Mesothelial cell of epicardium (in vitro differentiated cells): ENCODE data around the gene HECTD2. TPM values are rescaled to one million over a fixed set of nuclear protein-coding genes. Genes with fewer than 3 reads are reported as not detected.

Source experiments
- DNase-seq, 2 experiments: peaks; one replicate each; pipeline ENCODE4 v3.0.0; 2021; ENCODE audit warnings: low spot score in 2 of 2; ENCODE audit not compliant: unreplicated experiment in 2 of 2
- H3K27ac Mint-ChIP-seq: 2 replicates; pipeline ENCODE4 v1.8.0; 2021; ENCODE audit warnings: mixed read lengths
- H3K27me3 Mint-ChIP-seq: 2 replicates; pipeline ENCODE4 v1.8.0; 2021; ENCODE audit warnings: low read depth, mixed read lengths
- H3K36me3 Mint-ChIP-seq: 2 replicates; pipeline ENCODE4 v1.8.0; 2021; ENCODE audit warnings: mixed read lengths
- H3K4me1 Mint-ChIP-seq: 2 replicates; pipeline ENCODE4 v1.8.0; 2021; ENCODE audit warnings: mixed read lengths
- H3K4me3 Mint-ChIP-seq: 2 replicates; pipeline ENCODE4 v1.8.0; 2021; ENCODE audit warnings: mild to moderate bottlenecking, moderate library complexity, mixed read lengths
- H3K9me3 Mint-ChIP-seq: 2 replicates; pipeline ENCODE4 v1.8.0; 2021; ENCODE audit warnings: mixed read lengths
- total RNA-seq: library from RNA; stranded (reverse); gene quantifications from 3 replicates; pipeline ENCODE4 v1.2.1, GENCODE V29; 2021
- TF ChIP-seq, protein P1 (sequence below): fragments of 200-600 bp; sonication (generic); IDR thresholded peaks from one replicate; pipeline ENCODE4 v1.5.0; 2021; ENCODE audit warnings: antibody characterized with exemption; ENCODE audit not compliant: unreplicated experiment

Gene HECTD2
- total RNA-seq, 1 donor from 2014 or later, result 22.5 TPM

DNA sequence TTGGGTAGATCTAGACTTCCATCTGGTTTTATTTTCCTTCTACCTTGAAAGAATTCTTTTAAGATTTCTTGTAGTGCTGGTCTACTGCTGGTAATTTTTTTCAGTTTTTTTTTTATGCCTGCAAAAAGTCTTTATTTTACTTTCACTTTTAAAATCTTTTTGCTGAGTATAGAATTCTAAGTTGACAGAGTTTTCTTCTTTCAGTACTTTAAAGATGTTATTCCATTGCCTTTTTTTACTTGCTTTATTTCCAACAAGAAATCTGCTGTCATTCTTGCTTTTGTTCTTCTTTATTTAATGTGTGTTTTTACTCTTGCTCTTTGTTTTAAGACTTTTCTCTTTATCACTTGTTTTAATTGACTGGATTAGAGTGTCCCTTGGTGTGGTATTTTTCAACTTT is 36.1 kb upstream of the HECTD2 start:
- TF ChIP-seq, protein P1, sequence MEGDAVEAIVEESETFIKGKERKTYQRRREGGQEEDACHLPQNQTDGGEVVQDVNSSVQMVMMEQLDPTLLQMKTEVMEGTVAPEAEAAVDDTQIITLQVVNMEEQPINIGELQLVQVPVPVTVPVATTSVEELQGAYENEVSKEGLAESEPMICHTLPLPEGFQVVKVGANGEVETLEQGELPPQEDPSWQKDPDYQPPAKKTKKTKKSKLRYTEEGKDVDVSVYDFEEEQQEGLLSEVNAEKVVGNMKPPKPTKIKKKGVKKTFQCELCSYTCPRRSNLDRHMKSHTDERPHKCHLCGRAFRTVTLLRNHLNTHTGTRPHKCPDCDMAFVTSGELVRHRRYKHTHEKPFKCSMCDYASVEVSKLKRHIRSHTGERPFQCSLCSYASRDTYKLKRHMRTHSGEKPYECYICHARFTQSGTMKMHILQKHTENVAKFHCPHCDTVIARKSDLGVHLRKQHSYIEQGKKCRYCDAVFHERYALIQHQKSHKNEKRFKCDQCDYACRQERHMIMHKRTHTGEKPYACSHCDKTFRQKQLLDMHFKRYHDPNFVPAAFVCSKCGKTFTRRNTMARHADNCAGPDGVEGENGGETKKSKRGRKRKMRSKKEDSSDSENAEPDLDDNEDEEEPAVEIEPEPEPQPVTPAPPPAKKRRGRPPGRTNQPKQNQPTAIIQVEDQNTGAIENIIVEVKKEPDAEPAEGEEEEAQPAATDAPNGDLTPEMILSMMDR, result no peak
- H3K36me3 Mint-ChIP-seq, result no peaks in the 10 kb centered on the region
- peaks cover 14% of the 10 kb centered on the region for H3K27me3 Mint-ChIP-seq
- H3K9me3 Mint-ChIP-seq, result peaks cover 31% of the 10 kb centered on the region
- no peak overlapping the region for H3K4me3 Mint-ChIP-seq
- H3K4me1 Mint-ChIP-seq, result peaks cover 7% of the 10 kb centered on the region
- DNase-seq, result no peak
- no peak overlapping the region for H3K27ac Mint-ChIP-seq

DNA sequence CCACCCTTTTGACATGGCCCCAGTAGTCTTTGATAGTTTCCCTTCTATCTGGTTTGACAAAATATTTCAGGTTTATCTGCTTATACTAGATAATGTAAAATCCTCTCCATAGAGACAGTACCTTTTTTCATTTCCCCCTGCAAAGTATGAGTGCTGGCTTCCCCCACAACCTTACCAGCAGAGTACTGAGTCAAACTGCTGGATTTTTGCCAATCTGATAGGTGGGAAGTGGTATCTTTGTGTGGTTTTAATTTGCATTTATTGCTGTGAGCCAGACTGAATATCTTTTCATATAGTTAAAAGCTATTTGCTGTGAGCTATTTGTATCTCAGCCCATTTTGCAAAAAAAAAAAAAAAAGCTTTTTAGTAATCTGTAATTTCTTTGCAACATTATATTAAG is 32.1 kb upstream of the HECTD2 start:
- Mint-ChIP-seq H3K4me1 (peaks cover 28% of the 10 kb centered on the region), H3K9me3 (peaks cover 36% of the 10 kb centered on the region), H3K27me3 (peaks cover 30% of the 10 kb centered on the region), H3K4me3 (no peak overlapping the region), H3K36me3 (no peaks in the 10 kb centered on the region), H3K27ac (no peak overlapping the region)
- DNase-seq, result no peak
- TF ChIP-seq, protein P1, result no peak

DNA sequence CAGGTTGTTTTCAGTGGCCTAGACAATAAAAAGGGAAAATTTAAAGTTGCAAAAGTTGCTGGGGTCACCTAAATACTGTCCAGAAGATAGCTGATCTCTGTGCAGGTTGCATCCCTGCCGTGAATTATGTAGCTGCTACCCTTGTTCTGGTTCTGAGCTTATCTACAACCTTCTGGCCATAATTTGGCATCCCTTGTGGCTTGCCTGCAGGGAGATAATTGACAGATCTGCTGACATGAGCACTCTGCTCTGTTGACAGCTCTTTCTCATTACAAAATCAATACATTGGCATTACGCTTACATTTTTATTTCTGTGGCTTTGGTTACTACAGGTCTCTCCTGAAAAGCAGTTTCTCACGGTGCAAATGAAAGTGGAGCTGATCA is 29.3 kb upstream of the HECTD2 start:
- DNase-seq, result no peak
- TF ChIP-seq, protein P1, result no peak
- H3K4me1 Mint-ChIP-seq, result peaks cover 28% of the 10 kb centered on the region
- H3K27ac Mint-ChIP-seq, result no peak overlapping the region
- no peaks in the 10 kb centered on the region for H3K36me3 Mint-ChIP-seq
- H3K9me3 Mint-ChIP-seq, result peaks cover 16% of the 10 kb centered on the region
- peaks cover 58% of the 10 kb centered on the region for H3K27me3 Mint-ChIP-seq
- H3K4me3 Mint-ChIP-seq, result no peak overlapping the region

DNA sequence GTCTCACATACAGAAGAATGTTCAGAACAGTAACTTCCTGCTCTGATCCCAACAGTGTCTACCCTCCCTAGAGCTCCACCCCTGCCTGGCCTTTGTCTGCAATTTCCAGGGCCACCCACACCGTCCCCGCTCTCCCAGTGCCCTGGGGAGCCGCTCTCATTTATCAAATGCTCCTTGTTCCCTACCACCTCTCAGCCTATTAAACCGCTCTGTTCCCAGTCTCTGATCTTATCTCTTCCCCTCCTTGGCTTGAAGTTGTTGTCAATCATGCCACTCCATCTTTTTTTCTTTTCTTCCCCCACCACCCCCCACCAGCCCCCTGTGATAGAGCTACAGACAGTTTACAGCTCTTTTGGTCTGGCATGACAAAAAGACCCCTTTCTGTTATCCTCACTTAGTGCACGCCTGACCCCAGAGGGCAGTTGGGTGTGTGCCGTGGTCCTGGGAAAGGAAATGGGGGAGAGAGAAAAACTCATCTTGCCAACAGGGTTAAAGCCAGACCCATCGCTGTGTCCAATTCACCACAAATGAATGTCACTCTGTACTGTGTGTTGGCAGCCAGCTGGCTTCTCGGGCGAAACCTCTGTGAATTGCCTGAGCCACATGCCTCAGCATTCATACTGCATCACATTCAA is 28.8 kb upstream of the HECTD2 start:
- Mint-ChIP-seq H3K27me3 (peaks cover 62% of the 10 kb centered on the region), H3K4me3 (no peak overlapping the region), H3K4me1 (peaks cover 28% of the 10 kb centered on the region), H3K9me3 (peaks cover 13% of the 10 kb centered on the region), H3K27ac (no peak overlapping the region), H3K36me3 (no peaks in the 10 kb centered on the region)
- DNase-seq, result no peak
- TF ChIP-seq, protein P1, result no peak

DNA sequence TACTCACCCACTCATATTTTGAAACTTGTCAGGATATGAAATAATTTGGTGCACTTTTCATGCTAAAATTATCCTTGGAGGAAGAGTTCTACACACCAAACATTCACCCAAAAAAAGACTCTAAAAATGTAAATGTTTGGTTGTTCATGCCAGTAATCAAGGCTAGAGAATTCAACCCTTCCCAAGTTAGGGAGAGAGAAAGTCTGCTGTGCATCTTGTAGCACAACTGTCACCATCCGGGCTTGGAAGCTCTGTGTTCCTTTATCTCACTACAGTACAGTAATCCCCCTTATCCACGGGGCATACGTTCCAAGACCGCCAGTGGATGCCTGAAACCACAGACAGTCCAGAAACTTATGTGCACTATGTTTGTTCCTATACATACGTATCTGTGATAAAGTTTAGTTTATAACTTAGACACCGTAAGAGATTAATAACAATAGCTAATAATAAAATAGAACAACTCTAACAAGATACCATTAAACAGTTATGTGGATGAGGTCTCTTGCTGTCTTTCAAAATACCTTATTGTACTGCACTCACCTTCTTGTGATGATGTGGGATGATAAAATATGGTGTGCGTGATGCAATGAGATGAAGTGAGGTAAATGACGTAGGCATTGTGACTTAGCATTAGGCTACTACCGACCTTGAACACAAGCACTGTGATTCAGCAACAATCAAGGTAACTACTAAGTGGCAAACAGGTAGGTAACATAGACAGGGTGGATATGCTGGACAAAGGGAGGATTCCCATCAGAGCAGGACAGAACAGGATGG is 24.6 kb upstream of the HECTD2 start:
- no peak overlapping the region for H3K27ac Mint-ChIP-seq
- H3K4me3 Mint-ChIP-seq, result no peak overlapping the region
- H3K4me1 Mint-ChIP-seq, result peaks cover 21% of the 10 kb centered on the region
- TF ChIP-seq, protein P1, result no peak
- peaks cover 83% of the 10 kb centered on the region for H3K27me3 Mint-ChIP-seq
- H3K9me3 Mint-ChIP-seq, result no peaks in the 10 kb centered on the region
- H3K36me3 Mint-ChIP-seq, result no peaks in the 10 kb centered on the region
- no peak for DNase-seq
